Stimulated activated CD4-positive, alpha-beta T cell treated with anti-CD3 and anti-CD28 coated beads, Interleukin-4, amount 100 ng/mL, for 4 hours (primary cell): ENCODE data around the gene CELF2.

Experiments
- DNase-seq, 2 experiments: peaks; one replicate each; pipeline ENCODE4 v3.0.0-alpha.2; 2020

Gene CELF2

GRCh38 chr10:11063856-11064255 lies 46.2 kb downstream of the CELF2 start:
- DNase-seq: no peak

DNA sequence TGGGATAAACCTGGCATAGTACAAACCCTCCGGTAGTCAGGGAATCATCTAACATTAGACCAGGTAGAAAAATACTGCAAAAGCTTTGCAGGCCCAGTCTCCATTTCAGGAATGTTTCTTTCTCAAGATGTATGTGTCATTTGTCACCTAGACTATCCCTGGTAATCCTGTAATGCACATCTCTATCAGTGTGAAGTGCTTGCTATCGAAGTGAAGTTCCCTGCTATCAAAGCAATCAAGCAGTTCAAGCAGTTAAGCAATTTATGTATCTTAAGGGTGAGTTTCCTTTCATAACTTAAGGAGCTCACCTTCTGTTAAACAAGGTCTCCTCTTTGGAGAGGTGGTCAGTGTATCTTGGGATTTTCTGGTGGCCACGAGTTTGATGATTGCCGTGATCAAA lies 47.2 kb downstream of the CELF2 start:
- no peak for DNase-seq

DNA sequence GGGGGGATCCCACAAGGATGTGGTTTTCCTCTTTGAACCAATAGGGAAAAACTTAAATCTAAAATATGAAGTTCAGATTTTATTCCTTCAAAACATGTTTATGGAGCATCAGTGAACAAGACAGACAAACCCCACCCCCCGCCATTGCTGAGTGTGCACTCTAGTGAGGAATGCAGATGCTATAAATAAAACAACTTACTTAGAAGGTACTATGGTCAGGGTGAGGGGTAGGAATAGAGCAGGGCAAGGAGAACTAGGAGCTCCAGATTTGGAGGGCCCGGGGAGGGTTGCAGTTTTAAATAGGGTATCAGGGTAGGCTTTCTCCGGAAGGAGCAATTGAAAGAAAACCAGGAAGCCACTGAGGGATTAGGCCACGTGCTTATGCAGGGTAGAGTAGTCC lies 47.9 kb downstream of the CELF2 start:
- DNase-seq: no peak

DNA sequence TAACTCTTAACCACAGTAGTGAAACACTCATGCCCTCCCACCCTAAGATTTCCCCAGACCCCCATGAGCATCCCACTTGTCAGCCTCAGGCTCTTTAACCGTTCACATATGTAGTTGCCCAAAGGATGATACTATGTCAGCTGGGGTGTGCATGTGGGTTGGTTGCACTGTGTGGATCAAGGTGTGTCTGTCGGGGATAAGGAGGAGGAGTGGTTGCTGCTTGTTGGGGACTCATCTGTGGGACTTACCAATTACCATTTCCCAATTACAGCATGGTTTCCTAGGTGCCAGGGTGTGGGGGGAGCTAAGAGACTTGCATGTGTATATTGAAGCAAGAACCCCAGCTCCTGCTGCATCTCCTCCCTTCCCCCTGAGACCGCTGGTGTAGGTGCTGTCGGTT lies 48.8 kb downstream of the CELF2 start:
- no peak for DNase-seq

GRCh38 chr10:11068861-11069633 lies 51.4 kb downstream of the CELF2 start:
- no peak for DNase-seq

DNA sequence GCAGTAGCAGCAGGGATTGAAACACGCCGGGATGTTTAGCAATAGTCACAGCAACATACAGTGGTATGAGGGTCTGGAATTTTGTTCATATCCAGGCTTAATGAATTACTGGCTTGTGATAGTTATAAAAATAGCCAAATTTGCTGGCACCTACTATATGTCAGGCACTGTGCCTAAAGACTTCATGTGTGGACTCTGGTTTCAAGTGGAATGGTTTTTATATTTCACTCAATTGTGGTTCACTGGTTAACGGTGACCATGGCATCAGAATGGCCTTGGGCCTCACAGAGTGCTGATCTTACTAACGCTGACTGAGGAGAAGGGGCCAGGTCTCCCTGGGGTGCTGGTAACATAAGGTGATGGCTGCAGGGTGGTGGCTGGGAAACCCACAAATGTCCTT lies 55.7 kb downstream of the CELF2 start:
- no peak for DNase-seq

DNA sequence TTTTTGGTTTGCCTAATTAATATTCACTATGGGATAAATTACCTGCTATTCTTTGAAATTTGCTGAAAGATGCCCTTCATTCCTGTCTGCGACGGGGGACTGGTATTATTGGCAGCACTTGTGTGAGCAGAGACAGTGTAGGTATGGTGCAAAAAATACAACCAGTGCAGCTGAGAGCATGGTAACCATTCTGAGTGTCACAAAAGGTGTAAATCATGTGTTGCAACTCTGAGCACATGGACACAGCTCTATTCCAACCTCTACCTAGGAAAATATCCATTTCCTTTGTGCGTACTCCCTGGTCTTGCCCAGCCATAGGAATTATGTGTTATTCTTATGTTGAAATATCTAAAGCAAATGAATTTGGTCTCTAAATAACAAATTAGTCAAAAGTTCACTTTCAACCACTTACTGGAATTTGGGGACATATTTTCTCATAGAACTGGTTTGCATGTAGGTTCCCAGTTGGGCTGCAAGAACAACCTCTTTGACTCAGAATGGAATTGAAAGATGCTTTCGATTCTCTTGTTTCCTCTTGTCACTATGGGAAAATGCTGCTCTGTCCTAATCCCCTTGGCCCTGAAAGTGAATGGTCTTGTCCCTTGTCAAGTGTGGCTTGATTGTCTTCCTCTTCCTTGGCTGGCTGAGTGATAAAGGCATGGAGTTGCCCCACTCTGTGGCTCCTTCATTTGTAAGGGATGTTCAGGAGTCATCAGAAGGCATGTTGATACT lies 57.0 kb downstream of the CELF2 start:
- DNase-seq: no peak

GRCh38 chr10:11076221-11076620 lies 58.5 kb downstream of the CELF2 start:
- no peak for DNase-seq

GRCh38 chr10:11080564-11080984 lies 62.9 kb downstream of the CELF2 start:
- DNase-seq: no peak

GRCh38 chr10:11081408-11081807 lies 63.7 kb downstream of the CELF2 start:
- DNase-seq: no peak

DNA sequence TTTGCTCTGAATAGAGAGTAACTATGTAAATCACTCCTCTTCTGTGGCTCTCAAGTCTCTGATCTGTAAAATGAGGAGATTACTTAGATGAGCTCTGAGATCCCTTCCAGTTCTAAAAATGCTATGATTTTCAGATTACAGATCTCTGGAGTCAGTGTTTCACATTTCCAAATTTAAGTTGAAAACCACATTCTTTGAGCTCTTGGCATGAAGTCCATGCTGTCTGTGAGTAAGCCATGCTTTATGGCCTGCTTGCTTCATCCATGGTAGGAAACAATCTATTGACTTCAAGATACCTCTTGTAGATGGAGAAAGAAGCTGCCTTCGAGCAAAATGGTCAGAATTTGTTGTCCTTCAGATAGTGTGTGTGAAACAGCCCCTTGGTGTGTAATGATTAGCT lies 64.9 kb downstream of the CELF2 start:
- no peak for DNase-seq

DNA sequence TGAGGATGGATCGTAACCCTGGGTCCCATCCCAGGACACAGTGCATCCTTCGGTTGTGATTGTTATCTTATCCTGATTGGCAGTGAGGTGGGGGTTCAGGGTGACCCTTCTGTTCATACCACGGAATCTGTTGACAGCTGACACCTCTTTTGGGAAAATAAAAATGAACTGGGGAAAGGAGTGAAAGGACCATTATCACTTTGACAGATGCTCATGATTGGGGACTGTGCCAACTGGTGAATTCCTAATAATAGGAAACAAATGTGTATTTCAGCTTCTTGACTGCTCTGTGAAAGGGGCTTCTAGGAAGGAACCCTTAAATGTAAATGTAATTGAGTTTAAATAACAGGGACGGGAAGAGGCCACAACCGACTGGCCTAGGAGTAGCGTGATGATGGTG lies 65.4 kb downstream of the CELF2 start:
- DNase-seq: no peak

- no peak for DNase-seq
Observed at GRCh38 chr10:11085545-11085944, 67.9 kb downstream of the CELF2 start.

DNA sequence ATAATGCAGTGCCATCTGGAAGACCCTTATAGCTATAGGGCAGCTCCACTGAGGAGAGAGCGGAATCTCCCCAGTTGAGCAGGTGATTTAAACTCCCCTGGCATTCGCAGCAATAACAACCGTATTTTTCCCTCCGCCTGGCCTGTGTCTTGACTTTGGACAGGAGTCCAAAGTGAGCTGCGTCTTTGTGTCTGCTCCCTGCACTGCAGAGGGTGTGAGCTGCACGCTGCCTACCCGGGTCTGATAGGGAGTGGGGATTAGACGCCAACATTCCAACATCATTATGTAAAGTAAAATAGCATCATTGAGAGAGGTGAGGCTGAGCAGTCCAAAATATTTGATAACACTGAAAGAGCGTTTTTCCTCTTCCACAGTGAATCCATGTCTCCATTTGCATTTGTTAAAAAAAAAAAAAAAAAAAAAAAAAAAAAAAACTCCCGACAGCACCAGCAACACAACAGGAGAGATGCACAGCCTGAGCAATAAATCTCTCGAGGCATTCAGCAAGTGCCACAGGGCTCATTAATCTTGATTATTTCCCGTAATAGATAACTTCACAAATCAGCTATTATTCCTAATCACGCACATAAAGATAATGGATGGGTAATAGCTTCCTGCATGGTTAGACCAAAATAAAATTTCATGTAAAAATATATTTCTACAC lies 68.6 kb downstream of the CELF2 start:
- DNase-seq: no peak

- DNase-seq: no peak
Observed at GRCh38 chr10:11087372-11087771, 69.7 kb downstream of the CELF2 start.

DNA sequence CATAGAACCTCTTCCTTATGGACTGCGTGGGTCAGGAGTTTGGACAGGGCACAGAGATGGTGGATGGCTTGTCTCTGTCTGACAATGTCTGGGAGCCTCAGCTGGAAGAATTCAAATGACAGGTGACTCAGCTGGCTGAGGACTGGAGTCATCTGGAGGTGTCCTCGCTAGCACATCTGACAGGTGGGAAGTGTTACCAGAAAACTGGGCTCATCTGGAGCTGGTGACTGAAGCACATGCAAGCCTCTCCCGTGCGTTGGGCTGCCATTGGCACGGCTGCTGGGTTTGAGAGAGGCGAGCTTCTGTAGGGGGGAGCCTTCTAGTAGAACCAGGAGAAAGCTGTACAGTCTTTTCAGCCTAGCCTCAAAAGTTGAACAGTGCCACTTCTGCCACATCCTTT lies 71.0 kb downstream of the CELF2 start:
- no peak for DNase-seq

GRCh38 chr10:11089272-11089671 lies 71.6 kb downstream of the CELF2 start:
- DNase-seq: no peak

- no peak for DNase-seq
Observed at GRCh38 chr10:11091517-11092102, 73.9 kb downstream of the CELF2 start.

DNA sequence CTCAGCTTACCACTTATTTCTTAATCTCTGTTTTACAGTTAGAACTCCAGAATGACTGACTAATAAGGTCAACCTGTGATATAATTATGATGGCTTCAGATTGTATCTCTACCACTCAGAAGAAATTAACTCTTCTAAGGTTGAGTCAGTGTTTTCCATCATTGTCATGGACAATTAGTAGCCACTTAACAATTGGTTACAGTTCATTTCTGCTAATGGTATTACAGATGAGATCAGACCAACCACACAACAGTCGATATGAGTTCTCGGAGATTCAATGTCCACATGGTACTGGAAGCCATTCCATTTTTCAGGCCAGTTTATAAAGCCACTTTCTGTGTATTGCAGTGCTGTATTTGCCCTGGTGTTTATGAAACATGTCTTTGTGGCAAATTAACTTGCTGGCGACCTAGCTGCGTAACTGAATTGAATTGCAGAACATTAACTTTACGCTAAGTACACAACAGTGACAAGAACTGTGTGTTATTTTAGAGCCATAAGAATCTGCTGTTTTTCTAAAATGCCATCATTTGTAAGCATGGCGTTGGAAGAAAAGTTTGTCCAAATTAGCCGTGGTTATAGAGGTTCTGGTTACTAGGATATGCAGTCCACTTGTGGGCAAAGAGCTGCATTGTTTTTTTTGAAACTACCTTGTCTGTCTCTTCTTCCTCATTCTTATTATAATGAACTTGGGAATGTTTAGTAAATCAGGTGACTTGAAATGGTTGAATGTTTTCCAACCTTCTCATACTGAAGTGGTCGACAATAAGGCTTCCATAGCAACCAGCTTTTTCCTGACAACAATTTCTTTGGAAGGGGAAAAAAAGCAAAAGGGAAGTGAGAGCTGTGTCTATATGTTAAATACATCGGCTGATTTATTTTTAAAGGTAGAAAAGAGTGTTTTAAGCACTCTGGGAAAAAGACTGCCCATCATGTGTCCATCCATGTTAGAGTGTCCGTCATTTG lies 76.4 kb downstream of the CELF2 start:
- DNase-seq: no peak

GRCh38 chr10:11095374-11095801 lies 77.7 kb downstream of the CELF2 start:
- no peak for DNase-seq

GRCh38 chr10:11096422-11096821 lies 78.8 kb downstream of the CELF2 start:
- no peak for DNase-seq

DNA sequence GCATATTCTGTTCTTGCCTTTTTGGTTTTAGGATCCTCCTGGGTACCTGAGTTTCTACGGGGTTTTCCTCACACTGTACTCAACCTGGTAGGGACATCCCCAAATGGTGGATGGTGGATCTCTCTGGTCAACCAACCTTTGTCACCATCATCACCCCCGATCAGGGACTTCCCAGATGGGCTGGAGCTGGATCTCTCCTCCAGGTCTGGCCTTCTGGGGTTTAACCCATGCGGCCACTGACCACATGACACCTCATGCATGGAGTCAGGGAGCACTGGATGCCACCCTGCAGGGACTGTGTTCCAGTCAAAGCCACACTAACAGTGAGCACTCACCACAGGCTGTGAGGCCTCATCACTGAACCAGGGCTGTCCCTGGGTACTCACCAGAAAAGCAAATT lies 80.0 kb downstream of the CELF2 start:
- no peak for DNase-seq
